ENCODE data around the gene ANKRD13C.

ANKRD13C gene

GRCh38 chr1:70221238-70222121 lies 133.0 kb downstream of the ANKRD13C start, which contains the start of gene SRSF11:
TSS of gene SRSF11 (plus strand) at chr1:70221380. CDS start at chr1:70221637, 257 bp downstream.
- peak within 1 kb of the TSS; percentile 94 for H3K4me3 ChIP-seq (ENCODE audit: low read depth, low read length)
- TF ChIP-seq, protein P1, sequence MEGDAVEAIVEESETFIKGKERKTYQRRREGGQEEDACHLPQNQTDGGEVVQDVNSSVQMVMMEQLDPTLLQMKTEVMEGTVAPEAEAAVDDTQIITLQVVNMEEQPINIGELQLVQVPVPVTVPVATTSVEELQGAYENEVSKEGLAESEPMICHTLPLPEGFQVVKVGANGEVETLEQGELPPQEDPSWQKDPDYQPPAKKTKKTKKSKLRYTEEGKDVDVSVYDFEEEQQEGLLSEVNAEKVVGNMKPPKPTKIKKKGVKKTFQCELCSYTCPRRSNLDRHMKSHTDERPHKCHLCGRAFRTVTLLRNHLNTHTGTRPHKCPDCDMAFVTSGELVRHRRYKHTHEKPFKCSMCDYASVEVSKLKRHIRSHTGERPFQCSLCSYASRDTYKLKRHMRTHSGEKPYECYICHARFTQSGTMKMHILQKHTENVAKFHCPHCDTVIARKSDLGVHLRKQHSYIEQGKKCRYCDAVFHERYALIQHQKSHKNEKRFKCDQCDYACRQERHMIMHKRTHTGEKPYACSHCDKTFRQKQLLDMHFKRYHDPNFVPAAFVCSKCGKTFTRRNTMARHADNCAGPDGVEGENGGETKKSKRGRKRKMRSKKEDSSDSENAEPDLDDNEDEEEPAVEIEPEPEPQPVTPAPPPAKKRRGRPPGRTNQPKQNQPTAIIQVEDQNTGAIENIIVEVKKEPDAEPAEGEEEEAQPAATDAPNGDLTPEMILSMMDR (IDR thresholded peaks at IDR 0.05; ENCODE audit: insufficient read depth, low read depth, low read length, missing control alignments), result no peak
- DNase-seq (ENCODE audit: low read depth), result peak; percentile 97

- peak overlapping the region; percentile 94 for H3K4me3 ChIP-seq (ENCODE audit: low read depth, low read length)
- no peak for DNase-seq (ENCODE audit: low read depth)
- TF ChIP-seq, protein P1 (IDR thresholded peaks at IDR 0.05; ENCODE audit: insufficient read depth, low read depth, low read length, missing control alignments), result no peak
Observed at GRCh38 chr1:70220517-70221237, 133.8 kb downstream of the ANKRD13C start.

DNA sequence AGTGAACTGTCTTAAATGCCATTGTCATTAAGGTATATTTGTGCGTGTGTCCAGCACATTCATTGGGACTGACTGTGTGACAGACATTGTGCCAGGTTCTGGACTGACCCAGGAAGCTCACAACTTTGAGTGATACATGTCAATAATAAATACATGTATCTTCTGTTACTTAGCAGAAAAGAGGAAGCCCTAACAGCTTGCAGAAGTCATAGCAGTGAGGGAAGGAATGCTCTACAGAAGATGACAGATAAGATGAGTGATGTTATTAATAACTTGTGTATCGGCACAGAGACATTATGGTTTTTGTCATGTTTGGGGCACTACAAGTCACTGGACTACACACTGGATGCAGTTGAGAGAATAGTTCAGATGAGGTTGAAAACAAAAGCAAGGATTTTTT lies 134.5 kb downstream of the ANKRD13C start:
- peak; percentile 13 for DNase-seq (ENCODE audit: low read depth)
- TF ChIP-seq, protein P1 (IDR thresholded peaks at IDR 0.05; ENCODE audit: insufficient read depth, low read depth, low read length, missing control alignments), result no peak
- no peak overlapping the region for H3K4me3 ChIP-seq (ENCODE audit: low read depth, low read length)

DNA sequence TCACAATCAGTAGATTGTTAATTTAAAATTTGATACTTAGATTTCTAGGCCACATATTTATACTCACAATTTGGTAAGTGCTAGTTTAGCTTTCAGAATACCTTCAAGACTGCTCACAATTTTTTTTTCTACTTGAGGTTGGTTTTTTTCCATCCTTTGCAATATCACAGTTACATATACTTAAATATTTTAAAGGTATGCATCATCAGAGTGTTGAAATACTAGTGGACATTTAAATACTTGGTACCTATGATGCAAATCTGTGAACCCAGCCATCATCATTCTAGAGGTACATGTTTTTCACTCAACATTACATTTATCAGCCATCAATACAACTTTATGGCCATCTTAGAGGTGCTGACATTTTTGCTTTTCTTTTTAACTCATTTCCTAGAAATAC lies 143.0 kb downstream of the ANKRD13C start:
- TF ChIP-seq, protein P1 (IDR thresholded peaks at IDR 0.05; ENCODE audit: insufficient read depth, low read depth, low read length, missing control alignments), result no peak
- DNase-seq (ENCODE audit: low read depth), result no peak
- H3K4me3 ChIP-seq (ENCODE audit: low read depth, low read length), result no peak overlapping the region

DNA sequence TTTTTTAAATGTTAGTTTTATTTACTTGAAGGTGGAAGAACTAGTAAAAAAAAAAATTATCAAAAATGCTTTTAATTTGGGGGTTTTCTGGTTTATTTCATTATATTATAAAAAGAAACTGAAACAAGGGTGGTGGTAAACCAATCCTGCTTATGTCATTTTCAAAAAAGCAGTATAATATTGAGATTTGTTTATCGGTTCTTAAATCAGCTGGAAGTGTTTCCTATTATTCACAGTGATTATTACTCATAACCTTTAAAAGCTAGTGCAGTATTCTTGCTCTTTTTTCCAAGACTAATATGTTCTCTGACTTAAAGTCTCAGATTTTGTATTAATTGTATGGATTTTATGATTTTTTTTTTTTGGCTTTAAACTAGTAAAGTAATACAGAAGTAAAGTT lies 143.7 kb downstream of the ANKRD13C start:
- no peak overlapping the region for H3K4me3 ChIP-seq (ENCODE audit: low read depth, low read length)
- DNase-seq (ENCODE audit: low read depth), result no peak
- TF ChIP-seq, protein P1 (IDR thresholded peaks at IDR 0.05; ENCODE audit: insufficient read depth, low read depth, low read length, missing control alignments), result no peak

Measured in GM12865 (cell line).